ENCODE results near the gene FAM90A1. TPM values are rescaled to one million over a fixed set of nuclear protein-coding genes. Genes with fewer than 3 reads are reported as not detected.
"Not testable (repeated sequence)": the region's sequence is repeated elsewhere in the genome, so short reads cannot be mapped to it uniquely, and the experiment has no call there.

FAM90A1 gene
- total RNA-seq, 2 experiments from 2014 or later: 0.30 to 0.47 TPM

DNA sequence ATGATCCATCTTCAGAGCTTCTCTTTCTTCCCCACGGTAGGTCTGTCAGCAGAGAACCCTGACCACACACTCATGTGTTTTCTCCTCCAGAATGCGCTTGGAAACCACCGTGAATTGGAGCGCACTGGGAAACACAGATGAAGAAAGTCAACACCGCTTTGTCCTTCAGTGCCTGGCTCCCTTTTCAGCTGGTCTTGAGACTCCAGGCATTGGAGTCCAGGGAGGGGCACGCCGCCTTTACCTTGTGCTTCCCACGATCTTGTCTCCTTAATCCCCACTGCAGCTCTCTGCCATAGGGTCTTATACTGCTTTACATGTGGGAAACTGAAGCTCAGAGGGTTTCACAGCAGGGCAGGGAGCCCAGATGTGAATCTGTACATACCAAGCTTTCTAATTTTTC is 1.1 kb downstream of the FAM90A1 start:
- TF ChIP-seq, protein P1, sequence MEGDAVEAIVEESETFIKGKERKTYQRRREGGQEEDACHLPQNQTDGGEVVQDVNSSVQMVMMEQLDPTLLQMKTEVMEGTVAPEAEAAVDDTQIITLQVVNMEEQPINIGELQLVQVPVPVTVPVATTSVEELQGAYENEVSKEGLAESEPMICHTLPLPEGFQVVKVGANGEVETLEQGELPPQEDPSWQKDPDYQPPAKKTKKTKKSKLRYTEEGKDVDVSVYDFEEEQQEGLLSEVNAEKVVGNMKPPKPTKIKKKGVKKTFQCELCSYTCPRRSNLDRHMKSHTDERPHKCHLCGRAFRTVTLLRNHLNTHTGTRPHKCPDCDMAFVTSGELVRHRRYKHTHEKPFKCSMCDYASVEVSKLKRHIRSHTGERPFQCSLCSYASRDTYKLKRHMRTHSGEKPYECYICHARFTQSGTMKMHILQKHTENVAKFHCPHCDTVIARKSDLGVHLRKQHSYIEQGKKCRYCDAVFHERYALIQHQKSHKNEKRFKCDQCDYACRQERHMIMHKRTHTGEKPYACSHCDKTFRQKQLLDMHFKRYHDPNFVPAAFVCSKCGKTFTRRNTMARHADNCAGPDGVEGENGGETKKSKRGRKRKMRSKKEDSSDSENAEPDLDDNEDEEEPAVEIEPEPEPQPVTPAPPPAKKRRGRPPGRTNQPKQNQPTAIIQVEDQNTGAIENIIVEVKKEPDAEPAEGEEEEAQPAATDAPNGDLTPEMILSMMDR (IDR thresholded peaks at IDR 0.05): no peak
- ATAC-seq (ENCODE audit: poor library complexity): no peak
- Mint-ChIP-seq H3K27ac (no peak overlapping the region), H3K4me1 (ENCODE audit: low read depth) (no peaks in the 10 kb centered on the region), H3K27me3 (no peaks in the 10 kb centered on the region), H3K36me3 (ENCODE audit: low read depth) (no peaks in the 10 kb centered on the region), H3K4me3 (no peak overlapping the region), H3K9me3 (no peaks in the 10 kb centered on the region)
- Histone ChIP-seq H3K9me3 (ENCODE audit: control insufficient read depth in 1 of 2, insufficient read depth in 1 of 2, low read length in 2 of 2) (no peaks in the 10 kb centered on the region), H3K27ac (ENCODE audit: low read depth in 1 of 2, low read length in 2 of 2) (no peak overlapping the region), H3K4me1 (ENCODE audit: insufficient read depth, low read length) (peaks cover 6% of the 10 kb centered on the region), H3K27me3 (ENCODE audit: control insufficient read depth in 1 of 2, insufficient read depth in 2 of 2, low read length in 2 of 2) (no peaks in the 10 kb centered on the region), H3K4me3 (ENCODE audit: low read length) (no peak overlapping the region), H3K36me3 (ENCODE audit: insufficient read depth, low read length) (no peaks in the 10 kb centered on the region)
- intact Hi-C loops (cut with DNase I, micrococcal nuclease): no loop called here
- ChIA-PET POLR2A (no interaction called here), CTCF (no interaction called here)
- DNase-seq: no peak

DNA sequence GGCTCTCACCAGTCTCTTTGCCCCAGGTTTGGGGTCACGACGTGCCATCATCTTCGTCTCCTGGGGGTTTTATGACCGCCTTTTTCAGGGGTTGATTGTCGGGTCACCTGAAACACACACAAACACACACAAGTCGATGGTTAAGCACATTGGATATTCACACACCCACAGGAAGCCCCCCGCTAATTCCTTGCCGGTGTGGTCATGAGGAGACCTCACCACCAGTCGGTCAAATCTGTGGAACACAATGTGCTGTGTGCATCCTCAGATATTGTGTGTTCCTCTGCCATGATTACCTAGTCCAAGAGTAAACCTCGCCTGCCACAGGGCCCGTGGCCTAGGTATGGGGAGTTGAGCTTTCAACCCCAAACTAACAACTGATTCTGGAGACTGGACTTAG is 2.6 kb downstream of the FAM90A1 start:
- H3K9me3 ChIP-seq (ENCODE audit: control insufficient read depth in 1 of 2, insufficient read depth in 1 of 2, low read length in 2 of 2); H3K27me3 Mint-ChIP-seq; H3K4me3 Mint-ChIP-seq; H3K4me3 ChIP-seq (ENCODE audit: low read length); H3K27ac Mint-ChIP-seq; H3K36me3 Mint-ChIP-seq (ENCODE audit: low read depth); H3K4me1 Mint-ChIP-seq (ENCODE audit: low read depth); DNase-seq; CTCF ChIA-PET; POLR2A ChIA-PET; H3K27me3 ChIP-seq (ENCODE audit: control insufficient read depth in 1 of 2, insufficient read depth in 2 of 2, low read length in 2 of 2); ATAC-seq (ENCODE audit: poor library complexity); H3K9me3 Mint-ChIP-seq; H3K36me3 ChIP-seq (ENCODE audit: insufficient read depth, low read length); intact Hi-C loops (cut with DNase I, micrococcal nuclease); H3K4me1 ChIP-seq (ENCODE audit: insufficient read depth, low read length); H3K27ac ChIP-seq (ENCODE audit: low read depth in 1 of 2, low read length in 2 of 2): not testable (repeated sequence)

DNA sequence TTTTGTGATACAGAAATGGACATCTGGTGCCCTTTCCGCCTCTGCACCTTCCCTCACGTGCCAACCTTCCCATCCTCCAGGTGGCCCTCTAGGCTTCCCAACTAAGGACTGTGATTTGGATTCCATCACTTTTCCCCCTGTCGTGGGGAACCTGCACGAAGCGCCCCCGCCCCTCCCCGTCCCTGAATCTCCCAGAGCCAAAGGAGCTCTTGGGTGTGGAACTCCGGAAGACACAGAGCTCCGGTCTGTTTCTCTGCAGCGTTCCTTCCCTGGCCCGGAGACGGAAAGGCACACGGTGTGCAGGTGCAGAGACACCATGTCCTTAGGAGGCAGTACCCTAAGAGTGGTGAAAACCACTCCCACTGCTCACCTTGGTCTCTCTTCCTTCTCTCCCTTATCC is 3.8 kb downstream of the FAM90A1 start:
- intact Hi-C loops (cut with DNase I, micrococcal nuclease); DNase-seq; H3K36me3 Mint-ChIP-seq (ENCODE audit: low read depth); H3K27me3 ChIP-seq (ENCODE audit: control insufficient read depth in 1 of 2, insufficient read depth in 2 of 2, low read length in 2 of 2); H3K4me1 Mint-ChIP-seq (ENCODE audit: low read depth); H3K4me3 ChIP-seq (ENCODE audit: low read length); H3K36me3 ChIP-seq (ENCODE audit: insufficient read depth, low read length); CTCF ChIA-PET; H3K4me3 Mint-ChIP-seq; H3K27me3 Mint-ChIP-seq; H3K9me3 ChIP-seq (ENCODE audit: control insufficient read depth in 1 of 2, insufficient read depth in 1 of 2, low read length in 2 of 2); H3K4me1 ChIP-seq (ENCODE audit: insufficient read depth, low read length); H3K27ac ChIP-seq (ENCODE audit: low read depth in 1 of 2, low read length in 2 of 2); ATAC-seq (ENCODE audit: poor library complexity); POLR2A ChIA-PET; H3K9me3 Mint-ChIP-seq; H3K27ac Mint-ChIP-seq: not testable (repeated sequence)

DNA sequence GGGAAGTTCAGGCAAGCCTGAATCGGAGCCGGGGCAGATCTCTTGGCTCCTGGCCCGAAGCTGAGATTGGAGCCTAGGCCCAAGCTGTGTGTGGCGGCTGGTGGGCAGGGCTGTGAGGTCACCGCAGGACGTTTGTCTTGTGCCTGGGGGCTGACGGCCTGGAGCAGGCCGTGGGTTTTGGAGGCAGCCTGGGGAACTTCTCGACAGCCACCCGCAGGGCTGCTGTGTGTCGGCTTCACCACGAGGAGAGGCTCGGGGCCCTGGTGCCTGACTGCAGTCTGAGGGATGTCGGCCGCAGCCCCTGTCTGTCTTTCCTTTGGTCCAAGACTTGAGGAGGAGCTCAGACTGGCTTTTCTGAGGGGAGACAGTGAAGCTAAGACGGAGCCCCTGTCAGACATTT is 5.1 kb downstream of the FAM90A1 start:
- ATAC-seq (ENCODE audit: poor library complexity); H3K27me3 Mint-ChIP-seq; H3K36me3 ChIP-seq (ENCODE audit: insufficient read depth, low read length); CTCF ChIA-PET; H3K4me3 ChIP-seq (ENCODE audit: low read length); H3K4me1 ChIP-seq (ENCODE audit: insufficient read depth, low read length); H3K36me3 Mint-ChIP-seq (ENCODE audit: low read depth); H3K27ac Mint-ChIP-seq; POLR2A ChIA-PET; intact Hi-C loops (cut with DNase I, micrococcal nuclease); H3K27ac ChIP-seq (ENCODE audit: low read depth in 1 of 2, low read length in 2 of 2); H3K9me3 Mint-ChIP-seq; H3K27me3 ChIP-seq (ENCODE audit: control insufficient read depth in 1 of 2, insufficient read depth in 2 of 2, low read length in 2 of 2); H3K9me3 ChIP-seq (ENCODE audit: control insufficient read depth in 1 of 2, insufficient read depth in 1 of 2, low read length in 2 of 2); DNase-seq; H3K4me3 Mint-ChIP-seq; H3K4me1 Mint-ChIP-seq (ENCODE audit: low read depth): not testable (repeated sequence)

DNA sequence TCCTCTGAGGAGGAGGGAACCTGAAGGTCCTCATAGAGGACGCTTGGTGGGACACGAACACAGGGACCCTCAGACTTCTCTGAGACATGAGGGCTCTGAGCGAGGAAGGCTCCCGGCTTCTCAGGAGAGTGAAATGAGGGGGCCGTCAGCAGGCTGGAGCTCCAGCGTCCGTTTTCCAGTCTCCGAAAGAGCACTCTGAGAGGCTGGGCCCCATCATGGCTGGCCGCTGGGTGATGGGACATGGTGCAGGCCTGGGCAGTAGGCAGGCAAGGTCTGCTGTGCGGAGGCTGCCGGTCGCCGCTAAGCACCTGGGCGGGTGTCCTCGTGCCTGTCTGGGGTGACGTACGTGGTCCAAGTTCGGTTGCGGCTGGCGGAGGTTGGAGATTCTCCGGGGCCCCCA is 5.6 kb downstream of the FAM90A1 start:
- intact Hi-C loops (cut with DNase I, micrococcal nuclease); POLR2A ChIA-PET; H3K27me3 ChIP-seq (ENCODE audit: control insufficient read depth in 1 of 2, insufficient read depth in 2 of 2, low read length in 2 of 2); H3K4me1 ChIP-seq (ENCODE audit: insufficient read depth, low read length); H3K9me3 Mint-ChIP-seq; H3K4me3 Mint-ChIP-seq; H3K36me3 Mint-ChIP-seq (ENCODE audit: low read depth); H3K4me1 Mint-ChIP-seq (ENCODE audit: low read depth); H3K27me3 Mint-ChIP-seq; H3K27ac Mint-ChIP-seq; H3K9me3 ChIP-seq (ENCODE audit: control insufficient read depth in 1 of 2, insufficient read depth in 1 of 2, low read length in 2 of 2); H3K4me3 ChIP-seq (ENCODE audit: low read length); H3K27ac ChIP-seq (ENCODE audit: low read depth in 1 of 2, low read length in 2 of 2); ATAC-seq (ENCODE audit: poor library complexity); H3K36me3 ChIP-seq (ENCODE audit: insufficient read depth, low read length); CTCF ChIA-PET; DNase-seq: not testable (repeated sequence)

DNA sequence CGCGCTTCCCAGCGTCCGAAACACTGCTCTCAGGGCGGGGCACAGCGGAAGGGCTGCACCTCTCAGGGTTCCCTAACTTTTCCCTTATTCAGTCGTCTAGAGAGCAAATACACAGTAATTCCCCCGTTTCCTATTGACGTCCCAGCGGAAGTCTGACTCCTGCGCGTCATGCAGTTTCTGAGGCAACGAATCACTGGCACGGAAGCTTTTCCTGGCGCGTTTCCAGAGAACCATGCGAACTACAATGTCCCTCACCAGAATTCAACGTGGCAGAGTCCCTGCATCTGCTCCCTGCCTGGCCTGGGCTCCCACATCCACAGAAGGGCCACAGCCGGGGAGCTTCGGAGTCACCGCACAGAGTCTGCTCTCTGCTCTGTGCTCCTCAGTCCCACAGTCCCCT is 6.0 kb downstream of the FAM90A1 start:
- H3K27me3 ChIP-seq (ENCODE audit: control insufficient read depth in 1 of 2, insufficient read depth in 2 of 2, low read length in 2 of 2); H3K4me3 Mint-ChIP-seq; intact Hi-C loops (cut with DNase I, micrococcal nuclease); DNase-seq; H3K9me3 ChIP-seq (ENCODE audit: control insufficient read depth in 1 of 2, insufficient read depth in 1 of 2, low read length in 2 of 2); H3K36me3 Mint-ChIP-seq (ENCODE audit: low read depth); ATAC-seq (ENCODE audit: poor library complexity); H3K27me3 Mint-ChIP-seq; H3K4me3 ChIP-seq (ENCODE audit: low read length); H3K4me1 ChIP-seq (ENCODE audit: insufficient read depth, low read length); H3K36me3 ChIP-seq (ENCODE audit: insufficient read depth, low read length); H3K27ac ChIP-seq (ENCODE audit: low read depth in 1 of 2, low read length in 2 of 2); H3K27ac Mint-ChIP-seq; H3K9me3 Mint-ChIP-seq; CTCF ChIA-PET; H3K4me1 Mint-ChIP-seq (ENCODE audit: low read depth); POLR2A ChIA-PET: not testable (repeated sequence)

DNA sequence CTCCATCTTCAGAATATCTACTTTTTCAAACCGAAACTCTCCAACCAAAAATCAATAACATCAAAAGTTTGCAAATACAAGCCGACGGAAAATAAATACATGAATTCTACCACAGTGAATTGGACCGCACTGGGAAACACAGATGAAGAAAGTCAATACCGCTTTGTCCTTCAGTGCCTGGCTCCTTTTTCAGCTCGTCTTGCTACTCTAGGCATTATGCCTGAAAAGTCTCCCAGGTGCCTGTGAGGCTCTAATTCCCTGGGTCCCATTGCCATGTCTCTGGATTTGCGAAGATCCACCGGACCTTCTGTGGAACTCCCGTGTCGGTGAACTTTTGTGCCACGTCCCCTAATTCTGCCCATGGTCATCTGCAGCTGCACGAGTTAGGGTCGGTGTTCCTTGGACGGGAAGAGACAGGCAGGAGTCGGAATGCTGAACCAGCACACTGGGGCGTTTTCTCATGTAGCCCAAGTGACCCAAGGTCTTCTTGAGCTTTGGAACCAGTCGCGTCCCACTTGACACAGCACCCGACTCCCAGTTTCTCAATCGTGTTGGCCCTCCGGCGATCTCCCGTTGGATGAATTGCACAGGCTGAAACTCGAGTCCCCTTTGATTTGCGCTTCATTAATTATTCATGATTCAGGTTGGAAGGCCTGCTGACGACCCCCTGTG is 8.6 kb downstream of the FAM90A1 start:
- H3K4me3 ChIP-seq (ENCODE audit: low read length); H3K27me3 ChIP-seq (ENCODE audit: control insufficient read depth in 1 of 2, insufficient read depth in 2 of 2, low read length in 2 of 2); H3K9me3 ChIP-seq (ENCODE audit: control insufficient read depth in 1 of 2, insufficient read depth in 1 of 2, low read length in 2 of 2); DNase-seq; POLR2A ChIA-PET; H3K27ac Mint-ChIP-seq; H3K36me3 Mint-ChIP-seq (ENCODE audit: low read depth); H3K4me1 ChIP-seq (ENCODE audit: insufficient read depth, low read length); H3K27me3 Mint-ChIP-seq; H3K36me3 ChIP-seq (ENCODE audit: insufficient read depth, low read length); H3K4me3 Mint-ChIP-seq; H3K27ac ChIP-seq (ENCODE audit: low read depth in 1 of 2, low read length in 2 of 2); CTCF ChIA-PET; intact Hi-C loops (cut with DNase I, micrococcal nuclease); H3K4me1 Mint-ChIP-seq (ENCODE audit: low read depth); H3K9me3 Mint-ChIP-seq; ATAC-seq (ENCODE audit: poor library complexity): not testable (repeated sequence)
